Measurements from ENCODE around the gene NAALADL2.

The NAALADL2 gene

GRCh38 chr3:175307642-175308041 lies 448.5 kb downstream of the NAALADL2 start:
- DNase-seq (ENCODE audit: low read depth in 2 of 2): no peak

DNA sequence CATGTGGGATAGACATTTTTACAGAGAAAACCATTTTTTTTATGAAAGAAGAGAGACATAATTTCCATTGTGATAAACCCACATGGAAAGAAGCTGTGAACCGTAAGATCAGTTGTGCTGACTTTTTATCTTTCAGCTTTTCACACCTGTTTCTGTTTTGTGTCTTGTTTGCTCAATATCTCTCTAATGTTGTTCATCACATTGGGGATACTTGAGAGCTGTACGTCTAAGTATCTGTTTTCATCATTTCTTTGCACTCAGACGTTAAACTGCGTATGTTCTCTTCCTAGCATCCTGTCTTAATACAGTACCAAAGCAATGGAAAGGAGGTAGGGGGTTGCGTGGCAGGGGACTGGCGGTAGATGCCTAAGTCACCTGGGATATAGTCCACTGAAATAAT lies 449.0 kb downstream of the NAALADL2 start:
- no peak for DNase-seq (ENCODE audit: low read depth in 2 of 2)

GRCh38 chr3:175310046-175310445 lies 450.9 kb downstream of the NAALADL2 start:
- DNase-seq (ENCODE audit: low read depth in 2 of 2): no peak

DNA sequence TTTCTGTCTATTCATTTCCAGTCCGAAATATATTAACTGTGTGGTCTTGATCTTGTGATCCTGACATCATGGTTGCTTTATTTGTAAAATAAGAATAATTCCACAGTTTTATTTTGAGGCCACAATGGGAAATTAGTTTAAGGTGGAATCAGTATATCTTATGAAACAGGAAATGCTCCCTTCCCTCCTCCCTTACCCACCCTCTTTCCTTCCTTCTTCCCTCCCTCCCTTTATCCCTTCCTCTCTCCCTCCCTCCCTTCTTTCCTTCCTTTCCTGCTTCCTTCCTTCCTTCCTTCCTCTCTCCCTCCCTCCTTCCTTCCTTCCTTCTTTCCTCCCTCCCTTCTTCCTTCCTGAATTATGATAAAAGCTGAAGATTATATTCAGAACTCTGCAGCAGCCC lies 452.3 kb downstream of the NAALADL2 start:
- no peak for DNase-seq (ENCODE audit: low read depth in 2 of 2)

DNA sequence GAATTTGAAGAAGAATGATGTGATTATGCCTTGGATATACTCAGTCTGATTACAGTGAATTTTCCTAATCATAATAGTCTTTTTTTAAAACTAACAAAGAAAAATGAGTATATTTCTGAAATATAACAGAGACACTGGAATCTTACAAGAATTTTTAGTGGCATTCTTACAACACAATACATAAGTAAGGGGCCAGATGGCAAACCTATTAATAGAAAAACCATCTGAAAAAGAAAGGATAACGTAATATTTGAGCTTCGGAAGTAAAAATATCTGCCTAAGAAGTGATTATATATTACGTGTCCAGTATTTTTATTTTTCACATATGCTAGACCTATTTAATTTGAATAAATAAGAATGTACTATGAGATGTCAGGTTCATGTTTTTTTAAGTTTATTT lies 452.8 kb downstream of the NAALADL2 start:
- no peak for DNase-seq (ENCODE audit: low read depth in 2 of 2)

- DNase-seq (ENCODE audit: low read depth in 2 of 2): no peak
Measured at GRCh38 chr3:175312791-175313190, 453.7 kb downstream of the NAALADL2 start.

- DNase-seq (ENCODE audit: low read depth in 2 of 2): no peak
Measured at GRCh38 chr3:175316799-175317198, 457.7 kb downstream of the NAALADL2 start.

GRCh38 chr3:175325440-175325839 lies 466.3 kb downstream of the NAALADL2 start:
- no peak for DNase-seq (ENCODE audit: low read depth in 2 of 2)

- DNase-seq (ENCODE audit: low read depth in 2 of 2): no peak
Measured at GRCh38 chr3:175326041-175326440, 466.9 kb downstream of the NAALADL2 start.

DNA sequence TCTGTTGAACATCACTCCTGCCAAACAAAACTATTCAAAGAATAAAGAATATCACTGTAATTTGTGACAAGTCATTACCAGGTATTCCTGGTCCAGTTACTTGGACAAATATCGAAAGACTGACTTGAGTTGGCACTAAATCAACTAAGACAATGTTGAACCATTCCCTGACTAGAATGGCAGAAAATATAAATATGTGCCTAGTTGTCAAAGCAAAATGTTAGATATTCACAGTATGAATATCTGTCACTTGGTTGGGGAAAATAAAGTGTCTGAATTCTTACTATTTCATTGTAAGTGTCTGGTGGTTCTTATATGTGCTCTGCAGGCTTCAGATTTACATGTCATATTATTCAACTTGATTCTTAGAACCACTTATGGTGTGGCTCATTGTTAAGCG lies 470.2 kb downstream of the NAALADL2 start:
- no peak for DNase-seq (ENCODE audit: low read depth in 2 of 2)

DNA sequence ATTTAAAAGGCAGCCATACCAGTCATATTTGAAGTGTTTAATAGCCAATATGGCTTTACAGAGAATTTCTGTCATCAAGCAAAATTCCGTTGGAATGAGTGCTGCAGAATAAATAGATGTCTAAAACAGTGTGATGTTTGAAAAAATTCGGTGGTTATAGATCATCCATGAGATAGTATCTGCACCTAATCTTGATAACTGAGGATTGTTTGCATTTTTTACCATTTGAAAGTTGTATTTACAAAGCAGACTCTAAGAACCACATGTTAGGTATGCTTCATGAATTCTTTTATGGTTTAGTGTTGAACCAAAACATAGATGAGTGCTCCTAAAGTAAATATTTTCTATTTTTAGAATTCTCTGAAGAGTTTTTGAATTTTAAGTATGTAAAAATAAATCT lies 476.1 kb downstream of the NAALADL2 start:
- DNase-seq (ENCODE audit: low read depth in 2 of 2): no peak

GRCh38 chr3:175336406-175337133 lies 477.4 kb downstream of the NAALADL2 start:
- DNase-seq (ENCODE audit: low read depth in 2 of 2): no peak

DNA sequence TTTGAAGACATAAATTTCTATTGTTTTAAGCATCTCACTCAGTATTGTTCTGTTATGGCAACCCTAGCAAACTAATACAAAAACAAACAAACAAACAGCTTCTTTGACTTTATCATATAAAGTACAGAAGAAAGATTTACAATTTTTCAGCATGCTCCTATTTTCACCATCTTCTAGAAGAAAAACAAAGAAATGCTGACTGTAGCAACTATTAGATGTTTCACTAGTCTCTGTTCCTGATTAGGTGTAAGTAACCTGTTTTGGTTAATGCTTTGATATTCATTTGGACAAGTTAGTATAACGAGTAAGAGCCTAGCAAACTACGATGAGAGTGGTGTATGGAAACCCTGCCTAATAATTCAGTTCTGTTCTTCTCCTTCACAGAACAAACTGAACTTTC lies 478.5 kb downstream of the NAALADL2 start:
- DNase-seq (ENCODE audit: low read depth in 2 of 2): no peak

GRCh38 chr3:175338775-175339535 lies 479.8 kb downstream of the NAALADL2 start:
- no peak for DNase-seq (ENCODE audit: low read depth in 2 of 2)

DNA sequence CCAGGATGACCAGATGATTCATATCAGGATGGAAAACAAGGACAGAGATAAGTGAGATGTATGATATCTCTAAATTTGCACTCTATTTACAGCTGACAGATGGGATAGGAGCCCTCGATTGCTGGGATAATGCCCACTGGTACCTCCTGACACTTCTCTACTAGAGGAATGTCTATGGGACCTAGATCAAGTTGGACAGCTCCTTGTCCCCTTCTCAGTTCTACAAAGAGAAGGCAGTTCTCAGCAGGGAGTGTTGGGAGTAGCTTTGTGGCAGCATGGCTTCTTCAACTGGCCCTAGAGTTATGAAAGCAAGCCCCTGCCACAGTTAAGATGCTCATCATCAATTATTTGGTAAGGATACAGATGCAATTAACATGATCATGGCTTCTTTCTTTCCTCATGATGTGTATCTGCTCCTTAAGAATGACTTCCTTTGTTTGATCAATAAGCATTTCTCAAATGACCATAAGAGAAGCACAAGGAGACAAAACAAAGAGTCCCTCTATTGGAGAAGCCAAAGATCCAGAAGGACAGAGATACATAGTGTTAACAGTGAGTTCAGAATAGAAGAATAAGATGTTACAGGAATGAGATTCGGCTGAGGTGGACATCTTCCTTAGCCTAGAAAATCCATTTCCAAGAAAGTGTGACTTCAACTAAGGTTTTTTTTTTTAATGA lies 481.3 kb downstream of the NAALADL2 start:
- DNase-seq (ENCODE audit: low read depth in 2 of 2): no peak

DNA sequence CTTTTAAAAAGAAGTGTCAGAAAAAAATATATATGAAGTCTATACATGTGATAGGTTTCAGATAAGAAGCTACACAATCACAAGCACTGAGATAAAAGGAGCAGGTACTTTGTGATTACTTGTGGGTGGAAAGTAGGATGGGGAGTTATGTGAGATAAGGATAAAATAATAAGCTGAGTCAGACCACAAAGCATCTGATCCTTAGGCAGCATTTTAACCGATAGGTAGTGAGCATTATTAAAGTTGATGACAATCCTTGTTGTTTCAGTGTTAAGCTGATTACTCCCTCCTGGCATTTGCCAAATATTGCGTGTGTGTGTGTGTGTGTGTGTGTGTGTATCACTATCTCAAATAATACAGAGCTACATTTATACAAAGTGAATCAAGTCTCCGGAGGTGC lies 483.1 kb downstream of the NAALADL2 start:
- no peak for DNase-seq (ENCODE audit: low read depth in 2 of 2)

- no peak for DNase-seq (ENCODE audit: low read depth in 2 of 2)
Measured at GRCh38 chr3:175343946-175344345, 484.8 kb downstream of the NAALADL2 start.

- no peak for DNase-seq (ENCODE audit: low read depth in 2 of 2)
Measured at GRCh38 chr3:175346573-175347356, 487.6 kb downstream of the NAALADL2 start.

DNA sequence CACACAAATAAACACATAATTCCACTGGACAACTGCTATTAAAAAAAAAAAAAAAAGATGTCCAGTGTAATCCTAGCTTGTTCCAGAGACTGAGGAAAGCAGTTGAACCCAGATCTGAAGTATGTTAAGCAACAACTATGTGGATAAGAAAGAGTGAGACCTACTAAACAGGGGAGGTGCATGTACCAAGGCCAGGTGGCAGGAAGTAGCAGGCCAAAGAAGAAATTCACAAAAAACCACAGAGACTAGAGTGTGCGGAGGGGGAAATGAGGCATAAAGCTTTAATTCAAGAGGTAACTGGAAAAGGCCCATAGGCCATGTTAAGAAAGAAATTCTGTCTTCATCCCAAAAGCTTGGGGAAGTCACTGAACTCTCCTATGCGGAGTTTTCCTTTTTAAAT lies 490.0 kb downstream of the NAALADL2 start:
- DNase-seq (ENCODE audit: low read depth in 2 of 2): no peak

DNA sequence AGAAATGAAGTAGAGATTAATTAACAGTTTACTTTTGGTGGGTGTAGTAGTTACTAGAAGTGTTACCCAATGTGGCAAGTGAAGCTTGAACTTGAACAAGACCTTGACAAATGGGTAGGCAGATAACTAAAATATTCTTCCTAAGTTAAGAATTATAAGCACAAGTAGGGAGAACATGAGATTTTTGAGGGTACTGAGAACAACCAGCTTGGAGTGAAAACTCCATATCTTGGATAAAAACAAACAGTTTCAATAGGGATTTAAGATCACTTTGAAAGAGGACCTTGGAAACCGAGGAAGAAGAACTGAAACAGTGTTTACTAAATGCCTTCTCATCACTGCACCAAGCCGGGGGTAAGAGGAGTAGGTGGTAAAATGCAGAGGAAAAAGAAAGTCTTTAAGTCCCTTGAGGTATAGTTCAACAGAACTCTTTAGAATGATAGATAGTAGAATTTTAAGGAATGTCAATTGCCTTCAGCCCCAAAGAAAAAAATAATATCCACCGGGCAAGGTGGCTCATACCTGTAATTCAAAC lies 496.7 kb downstream of the NAALADL2 start:
- no peak for DNase-seq (ENCODE audit: low read depth in 2 of 2)

DNA sequence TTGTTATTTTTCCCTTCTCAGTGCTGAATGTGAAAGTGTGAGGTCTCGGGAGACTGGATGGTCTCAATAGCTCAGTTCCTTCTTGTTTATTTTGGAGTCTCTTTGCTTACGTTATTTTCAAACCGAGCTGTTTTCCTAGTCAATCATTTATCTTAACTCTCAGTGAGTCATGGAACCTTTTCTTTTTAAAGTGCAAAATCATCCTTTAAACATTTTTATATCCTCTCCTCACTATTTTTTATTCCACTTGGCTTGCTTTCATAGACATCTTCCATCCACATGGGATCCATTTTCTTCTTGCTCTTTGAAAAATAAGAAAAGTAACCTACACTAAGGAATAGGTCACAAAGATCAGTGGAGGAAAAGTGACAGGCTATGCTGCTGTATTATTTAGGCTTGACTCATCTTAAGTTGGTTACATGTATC lies 497.8 kb downstream of the NAALADL2 start:
- DNase-seq (ENCODE audit: low read depth in 2 of 2): no peak

GRCh38 chr3:175357758-175358157 lies 498.6 kb downstream of the NAALADL2 start:
- DNase-seq (ENCODE audit: low read depth in 2 of 2): no peak
